ENCODE measurements around the gene GPR82.

The GPR82 gene

DNA sequence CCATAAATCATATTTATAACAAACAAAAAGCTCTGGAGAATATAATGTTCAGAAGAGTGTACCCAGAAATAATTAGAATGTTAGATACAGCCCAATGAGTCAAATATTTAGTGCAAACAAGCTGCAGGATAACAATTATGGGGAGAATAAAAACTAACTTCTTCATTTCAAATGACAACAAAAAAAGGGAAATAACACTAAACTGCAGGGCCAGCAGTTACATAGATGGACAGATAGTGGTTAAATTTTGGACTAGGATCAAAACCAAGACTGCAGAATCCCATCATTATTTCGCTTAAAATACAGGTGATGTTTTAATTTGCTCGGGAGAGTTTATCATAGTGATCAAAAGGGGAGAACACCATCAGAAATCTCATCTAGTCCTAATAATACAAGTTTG is 35.8 kb upstream of the GPR82 start:
- TF ChIP-seq, protein P1, sequence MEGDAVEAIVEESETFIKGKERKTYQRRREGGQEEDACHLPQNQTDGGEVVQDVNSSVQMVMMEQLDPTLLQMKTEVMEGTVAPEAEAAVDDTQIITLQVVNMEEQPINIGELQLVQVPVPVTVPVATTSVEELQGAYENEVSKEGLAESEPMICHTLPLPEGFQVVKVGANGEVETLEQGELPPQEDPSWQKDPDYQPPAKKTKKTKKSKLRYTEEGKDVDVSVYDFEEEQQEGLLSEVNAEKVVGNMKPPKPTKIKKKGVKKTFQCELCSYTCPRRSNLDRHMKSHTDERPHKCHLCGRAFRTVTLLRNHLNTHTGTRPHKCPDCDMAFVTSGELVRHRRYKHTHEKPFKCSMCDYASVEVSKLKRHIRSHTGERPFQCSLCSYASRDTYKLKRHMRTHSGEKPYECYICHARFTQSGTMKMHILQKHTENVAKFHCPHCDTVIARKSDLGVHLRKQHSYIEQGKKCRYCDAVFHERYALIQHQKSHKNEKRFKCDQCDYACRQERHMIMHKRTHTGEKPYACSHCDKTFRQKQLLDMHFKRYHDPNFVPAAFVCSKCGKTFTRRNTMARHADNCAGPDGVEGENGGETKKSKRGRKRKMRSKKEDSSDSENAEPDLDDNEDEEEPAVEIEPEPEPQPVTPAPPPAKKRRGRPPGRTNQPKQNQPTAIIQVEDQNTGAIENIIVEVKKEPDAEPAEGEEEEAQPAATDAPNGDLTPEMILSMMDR (IDR thresholded peaks at IDR 0.05; ENCODE audit: low read depth, low read length): no peak

DNA sequence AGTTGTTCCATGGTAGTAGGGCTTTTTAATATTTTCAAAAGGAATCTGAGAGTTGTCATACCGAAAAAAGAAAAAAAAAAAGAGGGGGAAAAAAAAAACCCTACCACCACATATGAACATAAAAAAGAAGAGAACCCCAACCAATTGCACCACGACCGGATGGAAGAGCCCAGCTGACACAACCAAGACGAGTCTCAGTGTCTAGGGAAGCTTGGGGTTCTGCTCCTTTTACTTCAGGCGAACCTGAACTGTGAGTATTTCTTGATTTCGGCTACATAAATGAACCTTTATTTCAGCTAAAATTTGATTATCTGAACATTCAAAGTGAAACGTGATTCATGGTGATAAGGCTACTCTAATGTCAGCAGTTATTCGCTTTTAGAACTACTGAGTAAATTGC is 35.1 kb upstream of the GPR82 start, which contains the start of gene GPR34:
Gene GPR34, plus strand, starts transcription at position 139 of the 400 bp plus-strand sequence. CDS start 6,661 bp downstream, outside the sequence.
- Histone ChIP-seq H3K36me3 (no peaks in the 10 kb centered on the region), H3K9me3 (ENCODE audit: severe bottlenecking) (no peaks in the 10 kb centered on the region), H3K27ac (no peak within 1 kb of the TSS), H3K27me3 (ENCODE audit: insufficient read depth, low read depth, severe bottlenecking) (peaks cover 7% of the 10 kb centered on the region), H3K4me3 (ENCODE audit: low read depth, low read length) (no peak within 1 kb of the TSS)
- TF ChIP-seq, protein P1 (IDR thresholded peaks at IDR 0.05; ENCODE audit: low read depth, low read length): no peak
- no peak for DNase-seq

More for the DNA sequence above, 35.8 kb upstream of the GPR82 start:
- H3K36me3 ChIP-seq: no peaks in the 10 kb centered on the region
- H3K27ac ChIP-seq: no peak overlapping the region
- H3K27me3 ChIP-seq (ENCODE audit: insufficient read depth, low read depth, severe bottlenecking): peaks cover 8% of the 10 kb centered on the region
- no peak for DNase-seq
- H3K9me3 ChIP-seq (ENCODE audit: severe bottlenecking): no peaks in the 10 kb centered on the region
- no peak overlapping the region for H3K4me3 ChIP-seq (ENCODE audit: low read depth, low read length)

GRCh38 chrX:41689711-41690110 is 34.3 kb upstream of the GPR82 start:
- Histone ChIP-seq H3K27ac (no peak overlapping the region), H3K36me3 (no peaks in the 10 kb centered on the region), H3K27me3 (ENCODE audit: insufficient read depth, low read depth, severe bottlenecking) (peaks cover 3% of the 10 kb centered on the region), H3K4me3 (ENCODE audit: low read depth, low read length) (no peak overlapping the region), H3K9me3 (ENCODE audit: severe bottlenecking) (no peaks in the 10 kb centered on the region)
- TF ChIP-seq, protein P1 (IDR thresholded peaks at IDR 0.05; ENCODE audit: low read depth, low read length): no peak
- DNase-seq: no peak

- Histone ChIP-seq H3K27me3 (ENCODE audit: insufficient read depth, low read depth, severe bottlenecking) (peaks cover 3% of the 10 kb centered on the region), H3K36me3 (no peaks in the 10 kb centered on the region), H3K9me3 (ENCODE audit: severe bottlenecking) (no peaks in the 10 kb centered on the region), H3K4me3 (ENCODE audit: low read depth, low read length) (no peak overlapping the region), H3K27ac (no peak overlapping the region)
- TF ChIP-seq, protein P1 (IDR thresholded peaks at IDR 0.05; ENCODE audit: low read depth, low read length): no peak
- no peak for DNase-seq
These were observed 31.7 kb upstream of the GPR82 start for GRCh38 chrX:41692162-41692749.

DNA sequence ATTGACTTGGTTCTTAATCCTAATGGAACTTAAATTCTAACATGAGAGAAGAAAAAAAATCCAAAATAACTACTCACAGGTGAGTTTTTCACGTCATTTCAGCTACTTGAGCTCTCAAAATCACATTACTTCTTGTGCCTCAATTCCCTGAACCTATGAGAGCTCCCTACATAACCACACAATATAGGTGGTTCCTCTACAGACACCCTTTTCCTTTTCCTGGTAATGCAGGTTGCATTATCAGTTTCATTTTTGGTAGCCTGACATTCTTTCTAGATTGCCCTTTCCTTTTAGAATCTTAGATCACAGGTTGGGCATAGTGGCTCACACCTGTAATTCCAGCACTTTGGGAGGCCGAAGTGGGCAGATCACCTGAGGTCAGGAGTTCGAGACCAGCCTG is 31.0 kb upstream of the GPR82 start:
- H3K27me3 ChIP-seq (ENCODE audit: insufficient read depth, low read depth, severe bottlenecking): peaks cover 3% of the 10 kb centered on the region
- no peaks in the 10 kb centered on the region for H3K36me3 ChIP-seq
- H3K4me3 ChIP-seq (ENCODE audit: low read depth, low read length): no peak overlapping the region
- DNase-seq: no peak
- no peaks in the 10 kb centered on the region for H3K9me3 ChIP-seq (ENCODE audit: severe bottlenecking)
- TF ChIP-seq, protein P1 (IDR thresholded peaks at IDR 0.05; ENCODE audit: low read depth, low read length): no peak
- no peak overlapping the region for H3K27ac ChIP-seq

- Histone ChIP-seq H3K27me3 (ENCODE audit: insufficient read depth, low read depth, severe bottlenecking) (no peaks in the 10 kb centered on the region), H3K9me3 (ENCODE audit: severe bottlenecking) (no peaks in the 10 kb centered on the region), H3K27ac (no peak overlapping the region), H3K36me3 (no peaks in the 10 kb centered on the region), H3K4me3 (ENCODE audit: low read depth, low read length) (no peak overlapping the region)
- DNase-seq: no peak
- TF ChIP-seq, protein P1 (IDR thresholded peaks at IDR 0.05; ENCODE audit: low read depth, low read length): no peak
These were observed 28.6 kb upstream of the GPR82 start for GRCh38 chrX:41695426-41695825.
